GM23338 (cell line): ENCODE results near the gene GPR146.

Experiments
- CREB1 ChIP-seq: fragments of 250-450 bp; sonication (Bioruptor Pico); IDR thresholded peaks from 2 replicates; pipeline ENCODE4 v1.5.0; 2020; ENCODE audit warnings: low read depth, mild to moderate bottlenecking, moderate library complexity
- CTCF ChIP-seq, 2 experiments: fragments of 200-600 bp in 1 of 2; sonication (generic) in 1 of 2; conservative IDR thresholded peaks; 2 replicates each; pipeline versions ENCODE4 v1.5.1 to v1.6.1; 2016 to 2017; ENCODE audit warnings: antibody characterized with exemption in 2 of 2, low read depth in 2 of 2, mild to moderate bottlenecking in 2 of 2, moderate library complexity in 1 of 2
- ETS1 ChIP-seq: IDR thresholded peaks from 2 replicates; pipeline ENCODE4 v1.6.1; 2016; ENCODE audit warnings: antibody characterized with exemption
- EZH2 ChIP-seq: fragments of 200-600 bp; sonication (generic); IDR thresholded peaks from one replicate; pipeline ENCODE4 v1.8.0; 2017; ENCODE audit warnings: antibody characterized with exemption, mild to moderate bottlenecking, low read depth; ENCODE audit not compliant: unreplicated experiment
- EZH2phosphoT487 ChIP-seq: fragments of 200-600 bp; sonication (generic); IDR thresholded peaks from one replicate; pipeline ENCODE4 v1.8.1; 2018; ENCODE audit warnings: antibody characterized with exemption; ENCODE audit not compliant: unreplicated experiment
- JUNB ChIP-seq: IDR thresholded peaks from one replicate; pipeline ENCODE4 v1.6.1; 2016; ENCODE audit warnings: antibody characterized with exemption; ENCODE audit not compliant: unreplicated experiment
- NANOG ChIP-seq: IDR thresholded peaks from 2 replicates; pipeline ENCODE4 v1.6.1; 2016; ENCODE audit warnings: antibody characterized with exemption, borderline replicate concordance
- POLR2AphosphoS5 ChIP-seq: IDR thresholded peaks from 2 replicates; pipeline ENCODE4 v1.6.1; 2016; ENCODE audit warnings: antibody characterized with exemption, low read depth
- REST ChIP-seq: IDR thresholded peaks from one replicate; pipeline ENCODE4 v1.6.1; 2018; ENCODE audit warnings: antibody characterized with exemption; ENCODE audit not compliant: unreplicated experiment
- STAT1 ChIP-seq: IDR thresholded peaks from one replicate; pipeline ENCODE4 v1.6.1; 2016; ENCODE audit warnings: antibody characterized with exemption; ENCODE audit not compliant: unreplicated experiment
- ZNF114 ChIP-seq: fragments of 250-450 bp; sonication (Bioruptor Pico); IDR thresholded peaks from 2 replicates; pipeline ENCODE4 v1.5.0; 2020; ENCODE audit warnings: mild to moderate bottlenecking, moderate library complexity
- ZNF331 ChIP-seq: fragments of 250-450 bp; sonication (Bioruptor Pico); IDR thresholded peaks from 2 replicates; pipeline ENCODE4 v1.5.0; 2020; ENCODE audit warnings: low read depth, mild to moderate bottlenecking, moderate library complexity

GRCh38 chr7:1097120-1097504 lies 52.8 kb downstream of the GPR146 start:
- TF ChIP-seq EZH2 (no peak), CTCF (conservative IDR thresholded peaks at IDR 0.05; ENCODE audit: low read depth in 2 of 2) (no peak), POLR2AphosphoS5 (no peak), NANOG (no peak), CREB1 (CRISPR knock-in tag) (no peak), REST (no peak), EZH2phosphoT487 (no peak), ZNF114 (no peak), JUNB (no peak), STAT1 (no peak), ETS1 (no peak), ZNF331 (CRISPR knock-in tag) (no peak)
